HG02763 (cell line): Measurements from ENCODE around the gene RABL6.
"Not testable (repeated sequence)": the region's sequence is repeated elsewhere in the genome, so short reads cannot be mapped to it uniquely, and the experiment has no call there.

Experiments used
- ATAC-seq: cut with Tn5 transposase; IDR thresholded peaks from one replicate; pipeline ENCODE4 v1.9.1; 2021; ENCODE audit warnings: mild to moderate bottlenecking, moderate library complexity; ENCODE audit not compliant: unreplicated experiment

Gene RABL6

DNA sequence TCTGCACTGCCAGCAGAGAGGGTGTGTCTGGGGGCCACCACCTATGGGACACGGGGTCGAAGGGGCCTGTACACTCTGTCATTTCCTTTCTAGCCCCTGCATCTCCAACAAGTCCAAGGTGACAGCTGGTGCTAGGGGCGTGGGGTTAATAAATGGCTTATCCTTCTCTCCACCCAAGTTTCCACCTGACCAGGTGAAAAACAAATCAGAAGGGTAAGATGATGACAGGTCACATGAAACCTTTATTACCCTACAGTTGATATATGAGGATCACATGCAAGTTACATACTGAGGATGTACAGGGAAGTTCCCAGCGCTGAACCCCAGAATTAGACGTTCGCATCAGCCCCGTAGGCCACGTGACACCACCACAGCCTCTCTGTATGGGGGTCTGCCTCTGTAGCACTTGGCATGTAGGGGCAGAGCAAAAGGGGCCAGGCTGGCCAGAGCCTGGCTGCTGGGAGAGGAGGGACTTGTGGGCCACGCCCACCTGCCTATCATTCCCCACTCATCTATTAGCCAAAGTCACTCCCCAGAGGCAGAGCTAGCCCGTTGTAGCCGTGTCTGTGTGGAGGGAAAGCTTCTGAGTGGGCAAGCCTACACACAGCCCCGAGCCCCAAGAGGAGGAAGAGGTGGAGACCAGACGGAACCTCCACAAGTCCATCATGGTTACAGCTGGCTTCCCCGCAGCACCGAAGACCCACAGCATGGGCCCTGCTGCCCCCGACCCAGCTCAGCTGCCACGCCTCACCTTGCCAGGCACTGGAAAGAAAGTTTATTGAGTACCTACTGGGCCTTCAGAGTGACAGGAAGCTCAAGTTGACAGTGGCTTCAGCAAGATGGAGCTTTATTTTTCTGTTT is 14.4 kb upstream of the RABL6 start:
- no peak for ATAC-seq

- no peak for ATAC-seq
These were observed 13.3 kb upstream of the RABL6 start for GRCh38 chr9:136794281-136794999.

- ATAC-seq: no peak
These were observed 12.8 kb upstream of the RABL6 start for GRCh38 chr9:136795000-136795348.

DNA sequence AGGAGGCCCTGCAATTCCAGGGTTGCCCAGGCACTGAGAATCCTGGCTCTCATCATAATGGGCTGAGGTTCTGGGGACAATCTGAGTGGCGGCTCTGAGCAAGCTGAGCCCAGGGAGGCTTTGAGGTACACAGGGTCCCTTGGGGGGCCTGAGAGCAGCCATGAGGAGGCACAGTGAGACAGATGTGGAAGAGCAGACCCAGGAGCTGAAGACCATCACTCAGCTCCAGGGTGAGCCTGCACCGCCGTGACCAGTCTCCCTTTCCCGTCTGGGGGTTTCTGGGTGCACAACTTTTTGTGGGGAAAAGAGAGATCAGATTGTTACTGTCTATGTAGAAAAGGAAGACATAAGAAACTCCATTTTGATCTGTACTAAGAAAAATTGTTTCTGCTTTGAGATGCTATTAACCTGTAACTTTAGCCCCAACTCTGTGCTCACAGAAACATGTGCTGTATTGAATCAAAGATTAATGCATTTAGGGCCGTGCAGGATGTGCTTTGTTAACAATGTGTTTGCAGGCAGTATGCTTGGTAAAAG is 11.4 kb upstream of the RABL6 start, which contains the start of gene CCDC183:
Gene CCDC183 (plus strand): TSS at position 101 of the 537 bp plus-strand sequence. CDS start 60 bp downstream, at position 161.
- ATAC-seq: no peak

DNA sequence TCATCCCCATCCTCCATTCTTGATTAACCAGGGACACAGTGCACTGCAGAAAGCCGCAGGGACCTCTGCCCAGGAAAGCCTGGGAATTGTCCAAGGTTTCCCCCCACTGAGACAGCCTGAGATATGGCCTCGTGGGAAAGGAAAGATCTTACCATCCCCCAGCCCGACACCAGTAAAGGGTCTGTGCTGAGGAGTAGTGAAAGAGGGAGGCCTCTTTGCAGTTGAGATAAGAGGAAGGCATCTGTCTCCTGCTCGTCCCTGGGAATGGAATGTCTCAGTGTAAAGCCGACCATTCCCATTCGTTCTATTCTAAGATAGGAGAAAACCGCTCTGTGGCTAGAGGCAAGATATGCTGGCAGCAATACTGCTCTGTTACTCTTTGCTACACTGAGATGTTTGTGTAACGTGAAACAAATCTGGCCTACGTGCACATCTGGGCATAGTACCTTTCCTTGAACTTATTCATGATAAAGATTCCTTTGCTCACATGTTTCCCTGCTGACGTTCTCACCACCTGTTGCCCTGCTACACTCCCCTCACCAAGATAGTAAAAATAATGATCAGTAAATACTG is 10.9 kb upstream of the RABL6 start:
- not testable (repeated sequence) for ATAC-seq

DNA sequence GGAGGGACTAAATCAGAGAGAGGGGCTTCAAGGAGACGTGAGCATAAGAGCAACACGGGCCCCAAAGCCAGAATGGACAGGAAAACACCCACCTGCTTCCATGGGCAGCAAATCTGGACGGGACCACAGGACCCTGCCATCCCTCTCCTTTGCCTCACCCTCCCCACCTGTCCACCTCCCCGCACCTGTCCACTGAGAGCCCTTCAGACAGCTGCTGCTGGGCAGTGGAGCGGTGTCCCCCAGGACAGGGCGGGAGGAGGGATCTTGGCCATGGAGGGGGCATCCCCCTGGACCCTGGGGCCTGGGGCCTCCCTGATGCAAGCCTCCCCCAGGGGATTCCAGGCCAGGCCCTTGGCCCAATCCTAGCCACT is 9.1 kb upstream of the RABL6 start:
- no peak for ATAC-seq

DNA sequence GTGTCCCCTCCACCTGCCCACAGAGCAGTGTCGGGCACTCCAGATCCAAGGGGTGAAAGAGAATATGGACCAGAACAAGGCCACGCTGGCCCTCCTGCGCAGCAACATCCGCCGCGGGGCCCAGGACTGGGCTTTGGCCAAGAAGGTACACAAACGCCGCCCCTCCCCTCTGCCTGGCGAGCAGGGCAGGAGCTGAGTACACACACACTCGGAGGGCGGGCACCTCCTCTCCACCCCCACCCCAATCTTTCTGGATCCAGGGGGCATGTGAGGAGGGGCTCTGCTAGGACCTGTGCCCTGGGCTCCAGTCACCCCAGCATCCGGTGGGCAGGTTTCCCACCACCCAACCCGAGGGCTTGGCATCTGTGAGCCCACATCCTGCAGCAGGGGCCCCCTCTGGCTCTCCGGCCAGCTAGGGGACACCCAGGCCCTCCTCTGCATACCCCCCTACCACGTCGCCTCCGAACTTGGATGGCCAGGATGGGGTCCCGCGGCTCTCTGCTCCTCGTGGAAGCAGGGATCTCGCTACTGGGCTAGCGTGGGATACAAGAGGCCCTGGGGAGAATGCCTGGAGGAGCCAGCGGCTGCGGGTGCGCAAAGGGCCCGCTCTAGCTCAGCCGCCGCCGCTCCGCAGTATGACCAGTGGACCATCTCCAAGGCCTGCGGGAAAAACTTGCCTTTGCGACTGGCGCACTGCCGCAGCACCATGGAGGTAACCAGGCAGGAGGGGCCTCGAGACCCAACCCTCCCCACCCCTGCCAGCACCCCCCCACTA is 8.5 kb upstream of the RABL6 start:
- ATAC-seq: no peak

DNA sequence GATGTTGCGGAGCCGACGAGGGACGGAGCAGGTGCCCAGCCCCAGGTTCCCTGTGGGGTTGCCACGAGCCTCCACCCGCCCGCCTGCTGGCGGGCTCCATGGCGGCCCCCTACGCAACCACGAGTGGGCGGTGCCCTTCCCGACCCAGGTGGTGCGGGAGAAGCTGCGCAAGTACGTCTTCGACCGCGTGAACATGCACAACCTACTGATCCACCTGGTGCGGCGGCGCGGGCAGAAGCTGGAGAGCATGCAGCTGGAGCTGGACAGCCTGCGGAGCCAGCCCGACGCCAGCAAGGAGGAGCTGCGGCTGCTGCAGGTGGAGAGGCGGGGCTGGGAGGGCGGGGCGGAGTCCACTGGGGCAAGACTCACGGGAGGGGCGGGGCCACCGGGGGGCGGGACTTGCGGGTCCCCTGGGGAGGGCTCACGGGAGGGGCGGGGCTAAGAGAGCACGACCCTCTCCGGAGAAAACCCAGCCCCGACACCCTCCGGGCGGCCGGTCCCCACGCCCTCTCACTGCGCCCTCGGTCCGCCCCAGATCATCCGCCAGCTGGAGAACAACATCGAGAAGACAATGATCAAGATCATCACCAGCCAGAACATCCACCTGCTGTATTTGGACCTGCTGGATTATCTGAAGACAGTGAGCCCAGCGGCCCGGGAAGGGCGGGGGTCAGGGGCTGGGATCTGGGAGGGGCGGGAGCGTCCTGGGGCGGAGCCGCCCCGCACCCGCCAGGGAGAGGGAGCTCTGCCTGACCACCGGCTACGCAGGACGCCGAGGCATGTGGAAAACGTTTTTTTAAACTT is 7.7 kb upstream of the RABL6 start:
- ATAC-seq: no peak

DNA sequence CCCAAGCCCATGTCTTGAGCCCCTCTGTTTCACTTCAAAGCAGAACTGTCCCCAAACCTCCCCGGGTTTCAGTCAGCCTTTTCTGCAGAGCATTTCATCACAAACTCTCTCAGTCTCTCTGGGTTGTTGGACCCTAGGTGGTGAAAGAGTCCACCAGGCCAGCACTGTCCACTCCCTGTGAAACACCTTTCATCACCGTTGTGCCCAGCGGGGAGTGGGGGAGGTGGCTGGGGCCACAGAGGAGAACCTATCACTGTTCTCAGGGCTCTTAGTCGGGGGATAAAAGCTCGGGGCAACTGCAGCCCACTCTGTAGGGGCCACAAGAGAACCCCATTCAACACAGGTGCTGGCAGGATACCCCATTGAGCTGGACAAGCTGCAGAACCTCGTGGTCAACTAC is 5.4 kb upstream of the RABL6 start:
- ATAC-seq: no peak

GRCh38 chr9:136803009-136803550 is 4.7 kb upstream of the RABL6 start:
- ATAC-seq: not testable (repeated sequence)

DNA sequence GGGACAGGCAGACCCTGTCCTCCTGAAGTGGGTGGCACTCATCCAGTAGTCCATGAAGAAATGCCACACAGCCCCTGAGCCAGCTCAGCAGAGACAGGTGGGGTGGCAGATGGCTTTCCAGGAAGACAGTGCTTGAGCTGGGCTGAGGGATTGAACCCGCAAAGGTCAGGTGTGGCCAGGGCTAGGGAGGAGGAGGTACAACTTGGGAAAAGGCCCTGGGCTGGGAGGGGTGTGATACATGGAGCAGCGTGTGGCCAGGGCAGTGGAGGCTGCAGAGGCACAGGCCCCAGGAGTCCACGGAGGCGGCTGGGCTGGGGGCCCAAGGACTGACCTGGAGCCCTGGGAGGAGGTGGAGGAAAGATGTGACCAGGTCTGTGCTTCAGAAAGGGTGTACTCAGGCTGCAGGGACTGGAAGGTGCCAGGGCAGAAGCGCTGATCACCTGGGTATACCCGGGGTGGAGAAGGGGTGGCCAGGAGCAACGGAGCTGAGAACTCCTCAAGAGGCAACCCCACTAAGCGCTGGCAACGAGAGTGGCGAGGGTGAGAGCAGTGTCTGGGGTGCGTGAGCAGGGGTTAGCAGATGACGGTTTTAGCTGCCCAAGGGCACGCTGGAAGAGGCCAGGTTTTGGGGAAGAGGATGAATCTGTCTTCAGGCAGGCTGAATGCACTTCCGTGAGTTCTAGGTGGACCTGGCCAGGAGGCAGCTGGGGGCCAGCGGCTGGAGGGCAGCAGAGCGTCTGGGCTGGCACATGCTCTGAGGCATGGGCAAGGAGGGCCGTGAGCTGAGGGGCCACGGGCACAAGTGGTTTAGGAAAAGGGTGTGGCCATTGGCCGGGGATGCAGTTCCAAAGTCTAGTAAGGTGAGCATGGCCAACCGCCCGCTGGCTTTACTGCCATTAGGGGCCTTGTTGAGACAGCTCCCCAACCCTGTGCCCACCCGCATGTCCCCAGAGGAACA is 3.9 kb upstream of the RABL6 start:
- no peak for ATAC-seq

DNA sequence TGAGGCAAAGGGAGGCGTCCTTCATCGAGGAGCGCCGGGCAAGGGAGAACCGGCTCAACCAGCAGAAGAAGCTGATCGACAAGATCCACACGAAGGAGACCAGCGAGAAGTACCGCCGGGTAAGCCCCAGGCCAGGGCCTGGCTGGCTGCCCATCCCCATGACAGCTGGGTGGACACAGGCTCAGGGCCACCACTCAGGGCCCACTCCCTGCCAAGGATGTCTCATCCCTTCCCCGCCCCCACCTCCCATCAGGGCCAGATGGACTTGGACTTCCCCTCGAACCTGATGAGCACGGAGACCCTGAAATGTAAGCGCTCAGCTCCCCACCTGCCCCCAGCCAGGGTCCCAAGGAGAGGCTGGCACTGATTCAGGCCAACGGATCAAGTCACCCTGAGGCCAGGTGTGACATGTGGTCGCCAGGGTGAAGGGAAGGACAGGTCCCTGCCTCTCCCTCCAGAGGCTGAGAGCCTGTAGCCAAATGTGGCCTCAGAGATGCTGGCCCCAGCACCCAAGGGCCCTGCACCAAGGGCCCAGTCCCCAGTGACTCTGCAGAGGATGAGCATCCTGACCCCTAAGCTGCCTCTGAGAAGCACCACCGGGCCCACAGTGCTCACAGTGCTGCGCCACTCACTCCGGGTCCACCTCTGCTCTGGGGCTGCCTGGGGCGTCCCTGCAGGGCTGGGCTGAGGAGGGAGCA is 3.1 kb upstream of the RABL6 start:
- no peak for ATAC-seq

- no peak for ATAC-seq
These were observed 2.5 kb upstream of the RABL6 start for GRCh38 chr9:136805207-136805740.

- ATAC-seq: no peak
These were observed 1.7 kb upstream of the RABL6 start for GRCh38 chr9:136806067-136806466.

GRCh38 chr9:136806631-136807201 is 1.0 kb upstream of the RABL6 start:
- no peak for ATAC-seq

DNA sequence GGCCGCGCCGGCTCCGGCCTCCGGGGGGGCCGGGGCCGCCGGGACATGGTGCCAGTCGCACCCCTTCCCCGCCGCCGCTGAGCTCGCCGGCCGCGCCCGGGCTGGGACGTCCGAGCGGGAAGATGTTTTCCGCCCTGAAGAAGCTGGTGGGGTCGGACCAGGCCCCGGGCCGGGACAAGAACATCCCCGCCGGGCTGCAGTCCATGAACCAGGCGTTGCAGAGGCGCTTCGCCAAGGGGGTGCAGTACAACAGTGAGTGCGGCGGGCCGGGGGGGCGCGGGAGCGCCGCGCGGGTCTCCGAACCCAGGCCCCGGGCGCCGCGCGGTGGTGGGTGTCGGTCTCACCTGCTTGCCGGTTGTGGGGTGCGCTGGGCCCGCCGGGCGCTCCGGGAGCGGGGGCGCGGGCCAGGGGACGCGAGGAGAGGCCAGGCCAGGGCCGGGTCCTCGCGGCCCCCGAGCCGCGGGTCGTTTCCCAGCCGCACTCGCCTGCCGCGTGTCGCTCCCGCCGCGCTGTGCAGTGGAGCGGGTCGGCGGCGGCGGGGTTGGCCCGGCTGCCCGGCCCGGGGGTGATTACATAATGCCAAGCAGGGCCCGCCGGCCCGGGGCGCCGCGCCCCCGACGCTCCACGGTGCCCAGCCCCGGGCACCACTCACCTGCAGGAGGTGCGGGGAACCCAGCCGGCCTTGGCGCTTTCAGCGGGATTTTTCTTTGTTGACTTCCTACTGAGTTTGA is 492 bp downstream of the RABL6 start:
- ATAC-seq: peak; percentile 28

DNA sequence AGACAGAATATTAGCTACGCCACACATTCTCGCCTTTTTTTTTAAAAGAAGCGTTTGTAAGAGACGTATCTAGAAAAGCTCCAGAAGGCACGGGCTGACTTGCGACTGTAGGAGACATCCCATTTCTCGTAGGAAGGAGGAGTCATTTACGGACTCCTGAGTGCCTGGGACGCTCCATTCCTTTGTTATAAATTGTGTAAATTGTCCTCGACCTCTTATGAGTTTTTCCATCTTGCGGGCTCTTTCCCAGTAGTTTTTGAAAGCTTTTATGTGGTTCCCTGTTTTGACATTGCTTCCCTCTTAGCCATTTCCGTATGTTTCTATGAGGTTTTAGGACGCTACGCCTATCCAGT is 1.0 kb downstream of the RABL6 start:
- no peak for ATAC-seq
